NCI-H524 (cell line): ENCODE data around the gene NDUFAF3.

Experiments
- DNase-seq, 2 experiments: peaks; one replicate each; lab custom pipeline; 2025; lab: John Stamatoyannopoulos, UW

Gene NDUFAF3

DNA sequence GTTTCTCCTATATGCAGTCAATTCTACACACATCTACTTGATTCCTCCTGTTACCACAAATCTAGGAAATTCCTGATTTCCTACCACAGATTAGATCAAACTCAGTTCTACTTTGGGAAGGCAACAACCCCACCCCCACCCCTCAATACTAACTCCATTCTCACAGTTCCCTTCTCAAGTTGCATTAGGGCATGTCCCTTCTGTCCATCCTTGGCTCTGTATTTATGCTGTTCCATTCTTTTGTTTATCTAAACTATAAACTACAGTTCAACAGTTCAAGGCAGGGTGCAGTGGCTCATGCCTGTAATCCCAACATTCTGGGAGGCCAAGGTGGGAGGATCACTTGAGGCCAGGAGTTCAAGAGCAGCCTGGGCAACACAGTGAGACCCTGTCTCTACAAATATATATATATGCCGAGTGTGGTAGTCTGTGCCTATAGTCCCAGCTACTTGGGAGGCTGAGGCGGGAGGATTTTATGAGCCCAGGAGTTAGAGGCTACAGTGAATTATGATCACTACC, 32.5 kb downstream of the NDUFAF3 start:
- no peak for DNase-seq

DNA sequence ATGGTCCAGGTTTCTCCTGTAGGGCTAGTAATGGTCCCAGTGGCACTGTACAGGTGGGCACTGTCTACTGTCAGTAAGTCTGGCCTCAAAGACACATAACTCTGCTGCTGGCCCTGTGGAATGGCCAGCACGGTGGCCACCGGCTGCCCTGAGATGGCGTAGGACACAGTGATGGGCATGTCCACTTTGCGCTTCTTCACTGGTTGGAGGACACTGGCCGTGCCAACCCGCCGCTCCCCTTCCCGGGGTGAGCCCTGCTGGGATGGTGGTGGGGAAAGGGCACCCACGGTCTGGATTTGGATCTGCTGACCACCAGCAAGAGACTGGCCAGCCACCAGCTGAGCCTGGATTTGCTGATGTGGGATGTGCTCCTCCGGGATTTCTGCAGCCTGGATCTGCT, 35.3 kb downstream of the NDUFAF3 start:
- no peak for DNase-seq

DNA sequence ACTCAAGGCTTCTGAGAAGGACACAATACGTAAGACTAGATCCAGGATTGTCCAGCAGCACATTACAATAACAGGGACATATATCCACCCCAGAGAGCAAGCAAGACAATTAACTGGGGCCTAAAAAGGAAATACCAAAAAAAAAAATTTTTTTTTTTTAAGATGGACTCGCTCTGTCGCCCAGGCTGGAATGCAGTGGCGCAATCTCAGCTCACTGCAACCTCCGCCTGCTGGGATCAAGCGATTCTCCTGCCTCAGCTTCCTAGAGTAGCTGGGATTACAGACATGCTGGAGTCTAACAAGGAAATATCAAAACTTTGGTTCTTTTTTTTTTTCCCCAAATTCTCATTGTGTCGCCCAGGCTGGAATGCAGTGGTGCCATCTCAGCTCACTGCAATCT, 36.1 kb downstream of the NDUFAF3 start:
- DNase-seq: no peak
